Epithelial cell of proximal tubule (primary cell): Measurements from ENCODE around the gene MOB3B. TPM values are rescaled to one million over a fixed set of nuclear protein-coding genes. Genes with fewer than 3 reads are reported as not detected.

ENCODE experiments used
- DNase-seq: peaks from one replicate; pipeline ENCODE4 v3.0.0-alpha.2; 2011; ENCODE audit warnings: low read depth
- H3K4me3 ChIP-seq: 2 replicates; pipeline ENCODE4 v1.5.1; 2011; ENCODE audit warnings: low read depth, mild to moderate bottlenecking, low read length
- total RNA-seq: library from RNA; depleted of rRNA; stranded (reverse); fragments of >200 nt; gene quantifications from 2 replicates; pipeline ENCODE4 v1.2.3, GENCODE V29; 2015
- TF ChIP-seq, protein P1 (sequence below): conservative IDR thresholded peaks from 2 replicates; pipeline ENCODE4 v1.5.1; 2012; ENCODE audit warnings: low read depth, mild to moderate bottlenecking, low read length

MOB3B gene
- total RNA-seq, 1 donor from 2014 or later: 2.9 TPM

DNA sequence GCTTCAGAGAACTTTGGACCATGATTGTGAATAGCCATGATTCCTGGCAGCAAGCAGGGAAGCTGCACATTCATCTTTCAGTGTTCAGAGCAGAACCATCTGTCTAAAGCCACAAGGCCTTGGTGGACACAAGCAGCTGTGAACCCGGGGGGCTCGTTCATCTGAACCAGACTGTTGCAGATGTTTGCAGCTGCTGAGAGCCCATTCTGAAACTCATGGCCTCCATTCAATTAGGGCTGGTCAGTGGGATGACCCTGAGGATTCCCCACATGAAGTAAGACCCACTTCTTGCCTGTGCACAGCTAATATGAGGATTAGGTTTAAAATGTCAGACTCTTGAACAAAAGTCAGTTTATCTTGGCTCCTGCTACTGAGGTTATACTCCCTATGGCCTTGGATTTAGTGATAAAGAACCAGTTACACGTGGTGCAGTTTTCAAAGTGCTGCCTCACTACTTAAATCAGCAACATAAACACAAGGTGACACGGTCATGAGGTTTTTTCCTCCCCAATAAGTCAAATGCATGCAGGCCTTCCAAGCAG is 115.3 kb downstream of the MOB3B start:
- no peak overlapping the region for H3K4me3 ChIP-seq
- TF ChIP-seq, protein P1, sequence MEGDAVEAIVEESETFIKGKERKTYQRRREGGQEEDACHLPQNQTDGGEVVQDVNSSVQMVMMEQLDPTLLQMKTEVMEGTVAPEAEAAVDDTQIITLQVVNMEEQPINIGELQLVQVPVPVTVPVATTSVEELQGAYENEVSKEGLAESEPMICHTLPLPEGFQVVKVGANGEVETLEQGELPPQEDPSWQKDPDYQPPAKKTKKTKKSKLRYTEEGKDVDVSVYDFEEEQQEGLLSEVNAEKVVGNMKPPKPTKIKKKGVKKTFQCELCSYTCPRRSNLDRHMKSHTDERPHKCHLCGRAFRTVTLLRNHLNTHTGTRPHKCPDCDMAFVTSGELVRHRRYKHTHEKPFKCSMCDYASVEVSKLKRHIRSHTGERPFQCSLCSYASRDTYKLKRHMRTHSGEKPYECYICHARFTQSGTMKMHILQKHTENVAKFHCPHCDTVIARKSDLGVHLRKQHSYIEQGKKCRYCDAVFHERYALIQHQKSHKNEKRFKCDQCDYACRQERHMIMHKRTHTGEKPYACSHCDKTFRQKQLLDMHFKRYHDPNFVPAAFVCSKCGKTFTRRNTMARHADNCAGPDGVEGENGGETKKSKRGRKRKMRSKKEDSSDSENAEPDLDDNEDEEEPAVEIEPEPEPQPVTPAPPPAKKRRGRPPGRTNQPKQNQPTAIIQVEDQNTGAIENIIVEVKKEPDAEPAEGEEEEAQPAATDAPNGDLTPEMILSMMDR: no peak
- DNase-seq: no peak

DNA sequence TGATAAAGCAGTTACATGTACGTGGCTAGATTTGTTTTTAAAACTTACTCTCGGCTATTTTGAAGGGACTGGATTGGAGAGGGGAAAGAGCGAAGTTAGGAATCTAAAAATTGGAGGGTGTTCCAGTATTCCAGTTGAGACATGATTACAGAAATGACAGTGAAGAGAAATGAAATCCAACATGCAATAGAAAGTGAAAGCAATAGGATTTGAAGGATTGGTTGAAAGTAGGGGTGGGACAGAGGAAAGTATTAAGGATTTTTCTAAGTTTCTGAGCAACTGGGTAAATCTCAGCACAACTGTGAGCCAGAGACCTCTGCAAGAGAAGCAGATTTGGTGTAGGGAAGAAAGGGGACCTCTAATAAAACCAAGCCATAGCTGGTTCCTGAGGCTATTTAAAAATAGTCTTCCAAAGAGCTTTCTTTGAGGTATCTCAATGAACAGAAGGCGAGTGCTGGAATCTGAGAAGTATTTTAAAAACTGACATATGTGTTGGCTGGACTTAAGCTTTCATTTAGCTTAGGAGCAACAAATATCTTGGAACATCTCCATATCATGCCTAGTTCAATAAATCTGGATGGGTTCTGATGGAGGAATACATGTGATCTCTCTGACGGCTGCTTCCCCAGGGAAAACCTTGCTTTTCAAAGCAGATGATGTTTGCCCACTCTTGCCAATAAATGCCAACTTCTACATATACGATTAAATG is 115.9 kb downstream of the MOB3B start:
- H3K4me3 ChIP-seq: peak overlapping the region; percentile 20
- TF ChIP-seq, protein P1: no peak
- no peak for DNase-seq

DNA sequence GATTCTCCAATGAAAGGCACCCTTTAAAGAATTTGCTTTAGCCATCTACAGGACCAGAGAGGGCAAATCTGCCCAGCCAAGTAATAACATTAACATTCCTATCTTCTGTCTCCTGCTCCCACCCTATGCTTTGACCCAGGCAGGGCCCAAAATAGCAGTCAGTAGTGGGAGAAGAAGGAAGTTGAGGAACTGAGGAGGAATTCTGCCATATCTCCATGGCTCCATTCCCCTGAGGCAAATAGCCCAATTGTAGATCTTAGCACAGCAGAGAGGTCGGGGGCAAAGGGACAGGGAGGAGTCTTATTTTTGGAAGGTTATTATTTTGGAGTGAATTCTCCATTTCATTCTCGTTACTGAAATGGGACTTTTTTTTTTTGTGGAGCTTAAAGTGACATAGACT is 116.7 kb downstream of the MOB3B start:
- TF ChIP-seq, protein P1: no peak
- no peak for DNase-seq
- no peak overlapping the region for H3K4me3 ChIP-seq

DNA sequence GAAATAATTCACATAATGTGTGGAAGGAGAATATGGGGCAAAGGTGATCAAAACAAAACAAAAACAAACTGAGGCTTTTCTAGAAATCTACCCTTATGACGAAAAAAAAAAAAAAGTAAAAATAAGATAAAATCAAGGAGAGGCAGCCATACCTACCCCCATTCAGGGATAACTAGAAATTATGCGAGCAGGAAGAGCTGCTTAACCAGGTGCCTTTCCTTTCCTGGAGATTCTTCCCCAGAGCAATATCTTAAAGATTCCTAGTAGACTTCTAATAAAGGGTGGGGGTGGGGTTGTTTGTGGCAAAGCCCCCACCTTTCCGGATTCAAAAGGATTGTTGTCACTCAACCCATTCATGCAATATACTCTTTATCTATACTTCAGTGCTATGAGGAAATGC is 117.5 kb downstream of the MOB3B start:
- H3K4me3 ChIP-seq: no peak overlapping the region
- DNase-seq: no peak
- TF ChIP-seq, protein P1: no peak

DNA sequence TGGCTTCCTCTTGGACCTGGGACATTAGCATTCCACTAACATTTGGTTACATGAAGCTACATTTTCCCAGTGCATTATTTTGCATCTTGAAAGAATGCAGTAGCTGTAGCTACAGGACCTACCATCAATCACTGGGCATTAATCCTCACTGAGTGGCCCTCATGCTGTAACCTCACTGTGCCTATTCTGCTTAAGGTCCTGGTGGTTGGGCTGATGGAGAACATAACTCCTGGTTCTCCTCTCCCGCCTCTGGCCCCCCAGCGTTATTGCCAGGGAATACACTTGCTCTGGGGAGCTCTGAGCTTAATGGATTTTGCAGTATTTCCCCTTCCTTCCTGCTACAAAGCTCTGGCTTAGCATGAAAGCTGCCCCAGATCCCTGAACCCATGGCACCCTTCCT is 121.1 kb downstream of the MOB3B start:
- TF ChIP-seq, protein P1: no peak
- H3K4me3 ChIP-seq: no peak overlapping the region
- DNase-seq: no peak

DNA sequence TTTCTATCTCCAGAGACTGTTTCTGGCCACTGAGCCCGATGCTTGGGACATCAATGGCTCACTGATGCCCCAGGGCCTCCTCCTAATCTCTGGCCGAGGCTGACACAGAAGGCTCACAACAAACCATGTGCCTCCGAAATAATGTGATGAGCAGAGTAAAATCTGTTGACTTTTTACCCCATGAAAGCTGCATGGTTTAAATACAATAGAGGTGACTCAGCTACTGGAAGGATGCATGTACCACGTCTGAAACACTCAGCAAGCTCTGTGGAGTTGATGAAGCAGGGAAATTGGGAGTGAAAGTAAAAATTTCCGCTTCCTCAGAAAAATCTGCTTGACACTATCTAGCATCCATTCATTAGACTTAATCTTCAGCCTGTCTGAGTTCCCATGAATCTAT is 121.6 kb downstream of the MOB3B start:
- DNase-seq: peak; percentile 50
- H3K4me3 ChIP-seq: no peak overlapping the region
- TF ChIP-seq, protein P1: no peak

DNA sequence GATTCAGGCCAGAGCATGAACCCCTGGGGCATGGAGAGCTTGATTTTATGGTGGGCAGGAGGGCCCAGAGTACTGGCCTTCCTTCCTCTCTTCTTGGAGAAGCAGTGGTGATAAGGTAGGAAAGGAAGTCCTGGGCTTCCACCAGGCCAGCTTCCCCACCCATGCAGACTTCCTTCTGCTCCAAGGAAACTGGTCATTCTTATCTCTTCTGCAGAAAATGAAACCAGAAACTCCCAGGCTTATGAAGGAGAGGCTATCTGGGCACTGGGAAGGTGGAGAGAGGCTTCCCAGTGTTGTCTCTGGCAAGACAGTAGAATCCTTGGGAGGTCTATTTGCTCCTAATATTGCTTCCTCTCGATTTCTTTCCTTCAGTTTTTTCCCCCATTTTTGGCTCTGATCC is 122.1 kb downstream of the MOB3B start:
- TF ChIP-seq, protein P1: no peak
- no peak overlapping the region for H3K4me3 ChIP-seq
- DNase-seq: no peak
